GM12874 (cell line): ENCODE results near the gene SLC37A2.

ENCODE experiments used
- TF ChIP-seq, protein P1 (sequence below): IDR thresholded peaks from 2 replicates; pipeline ENCODE4 v1.5.1; 2011; ENCODE audit warnings: low read depth, mild to moderate bottlenecking, control low read depth, low read length, moderate library complexity; ENCODE audit not compliant: insufficient read depth

Gene SLC37A2

DNA sequence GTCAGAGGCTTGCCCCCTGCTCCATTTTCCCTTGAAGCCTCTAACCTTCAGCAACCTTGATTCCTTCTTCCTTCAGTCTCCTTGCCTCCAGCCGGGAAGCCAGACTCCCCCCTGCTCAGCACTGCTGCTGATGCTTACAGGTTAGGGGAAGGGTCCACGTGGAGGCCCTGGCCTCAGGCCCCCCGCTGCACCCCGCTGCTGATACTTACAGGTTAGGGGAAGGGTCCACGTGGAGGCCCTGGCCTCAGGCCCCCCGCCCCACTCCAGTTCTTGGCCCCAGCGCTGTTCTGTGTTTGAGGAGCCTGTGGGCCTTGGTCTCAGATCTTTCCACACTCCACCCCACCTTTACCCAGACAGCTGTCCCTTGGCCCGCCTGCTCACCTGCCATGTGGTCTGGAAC is 75.9 kb downstream of the SLC37A2 start:
- TF ChIP-seq, protein P1, sequence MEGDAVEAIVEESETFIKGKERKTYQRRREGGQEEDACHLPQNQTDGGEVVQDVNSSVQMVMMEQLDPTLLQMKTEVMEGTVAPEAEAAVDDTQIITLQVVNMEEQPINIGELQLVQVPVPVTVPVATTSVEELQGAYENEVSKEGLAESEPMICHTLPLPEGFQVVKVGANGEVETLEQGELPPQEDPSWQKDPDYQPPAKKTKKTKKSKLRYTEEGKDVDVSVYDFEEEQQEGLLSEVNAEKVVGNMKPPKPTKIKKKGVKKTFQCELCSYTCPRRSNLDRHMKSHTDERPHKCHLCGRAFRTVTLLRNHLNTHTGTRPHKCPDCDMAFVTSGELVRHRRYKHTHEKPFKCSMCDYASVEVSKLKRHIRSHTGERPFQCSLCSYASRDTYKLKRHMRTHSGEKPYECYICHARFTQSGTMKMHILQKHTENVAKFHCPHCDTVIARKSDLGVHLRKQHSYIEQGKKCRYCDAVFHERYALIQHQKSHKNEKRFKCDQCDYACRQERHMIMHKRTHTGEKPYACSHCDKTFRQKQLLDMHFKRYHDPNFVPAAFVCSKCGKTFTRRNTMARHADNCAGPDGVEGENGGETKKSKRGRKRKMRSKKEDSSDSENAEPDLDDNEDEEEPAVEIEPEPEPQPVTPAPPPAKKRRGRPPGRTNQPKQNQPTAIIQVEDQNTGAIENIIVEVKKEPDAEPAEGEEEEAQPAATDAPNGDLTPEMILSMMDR: no peak

DNA sequence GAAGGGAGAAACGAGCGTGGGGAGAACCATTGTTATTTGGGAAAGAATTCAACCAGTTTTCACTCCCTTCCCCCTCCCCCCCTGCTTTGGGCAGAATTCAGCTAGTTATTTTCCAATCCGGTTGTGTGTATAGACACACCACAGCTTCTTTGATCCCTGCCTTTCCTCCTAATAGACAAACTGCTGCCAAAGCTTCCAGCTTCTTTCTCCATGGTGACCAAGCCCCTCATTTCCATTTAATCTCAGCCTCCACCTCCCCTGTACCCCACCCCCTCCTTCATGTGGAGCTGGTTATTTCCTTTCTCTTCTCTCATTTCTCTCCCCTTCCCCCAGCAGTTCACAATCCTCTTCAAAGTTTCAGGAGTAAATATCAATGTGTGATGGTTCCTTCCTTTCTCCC is 76.7 kb downstream of the SLC37A2 start:
- TF ChIP-seq, protein P1: no peak
